ENCODE data around the gene GRIK5. TPM values are rescaled to one million over a fixed set of nuclear protein-coding genes. Genes with fewer than 3 reads are reported as not detected.
A peak's percentile ranks its signal among the peaks of the same experiment; 100 is the strongest.

The GRIK5 gene
- total RNA-seq, 1 donor from 2014 or later = 0.29 TPM

DNA sequence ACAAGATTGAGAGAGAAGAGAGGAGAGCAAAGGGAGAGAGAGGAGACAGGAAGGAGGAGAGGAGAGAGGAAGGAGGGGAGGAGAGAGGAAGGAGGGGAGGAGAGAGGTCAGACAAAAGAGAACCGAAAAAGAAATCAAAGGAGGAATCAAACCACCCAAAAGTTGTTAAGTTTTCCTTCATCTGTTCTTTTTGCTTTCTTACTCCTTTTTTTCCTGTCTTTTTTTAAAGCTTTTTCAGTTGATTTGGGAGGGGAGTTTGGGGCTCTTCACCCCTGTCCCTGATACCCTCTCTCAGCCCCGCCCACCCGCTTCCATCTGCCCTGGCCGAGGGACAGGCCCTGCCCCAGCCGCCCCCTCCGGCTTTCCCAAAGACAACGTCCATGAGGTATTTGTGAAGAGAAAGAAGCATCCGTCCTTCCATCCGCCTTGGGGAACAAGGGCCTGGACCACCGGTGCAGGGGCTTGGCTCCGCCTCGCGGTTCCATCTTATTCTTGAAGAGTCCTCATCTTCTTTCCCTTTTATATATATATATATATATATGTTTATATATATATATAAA, 19.3 kb upstream of the GRIK5 start:
- Histone ChIP-seq H3K27me3 (no peaks in the 10 kb centered on the region), H3K9me3 (no peaks in the 10 kb centered on the region), H3K27ac (peak overlapping the region; percentile 30), H3K36me3 (no peaks in the 10 kb centered on the region), H3K4me3 (no peak overlapping the region), H3K4me1 (peaks cover 16% of the 10 kb centered on the region)
- intact Hi-C loops (cut with DNase I) = no loop called here
- TF ChIP-seq, protein P1, sequence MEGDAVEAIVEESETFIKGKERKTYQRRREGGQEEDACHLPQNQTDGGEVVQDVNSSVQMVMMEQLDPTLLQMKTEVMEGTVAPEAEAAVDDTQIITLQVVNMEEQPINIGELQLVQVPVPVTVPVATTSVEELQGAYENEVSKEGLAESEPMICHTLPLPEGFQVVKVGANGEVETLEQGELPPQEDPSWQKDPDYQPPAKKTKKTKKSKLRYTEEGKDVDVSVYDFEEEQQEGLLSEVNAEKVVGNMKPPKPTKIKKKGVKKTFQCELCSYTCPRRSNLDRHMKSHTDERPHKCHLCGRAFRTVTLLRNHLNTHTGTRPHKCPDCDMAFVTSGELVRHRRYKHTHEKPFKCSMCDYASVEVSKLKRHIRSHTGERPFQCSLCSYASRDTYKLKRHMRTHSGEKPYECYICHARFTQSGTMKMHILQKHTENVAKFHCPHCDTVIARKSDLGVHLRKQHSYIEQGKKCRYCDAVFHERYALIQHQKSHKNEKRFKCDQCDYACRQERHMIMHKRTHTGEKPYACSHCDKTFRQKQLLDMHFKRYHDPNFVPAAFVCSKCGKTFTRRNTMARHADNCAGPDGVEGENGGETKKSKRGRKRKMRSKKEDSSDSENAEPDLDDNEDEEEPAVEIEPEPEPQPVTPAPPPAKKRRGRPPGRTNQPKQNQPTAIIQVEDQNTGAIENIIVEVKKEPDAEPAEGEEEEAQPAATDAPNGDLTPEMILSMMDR (IDR thresholded peaks at IDR 0.05) = no peak
- ATAC-seq (no peak), DNase-seq (no peak)

DNA sequence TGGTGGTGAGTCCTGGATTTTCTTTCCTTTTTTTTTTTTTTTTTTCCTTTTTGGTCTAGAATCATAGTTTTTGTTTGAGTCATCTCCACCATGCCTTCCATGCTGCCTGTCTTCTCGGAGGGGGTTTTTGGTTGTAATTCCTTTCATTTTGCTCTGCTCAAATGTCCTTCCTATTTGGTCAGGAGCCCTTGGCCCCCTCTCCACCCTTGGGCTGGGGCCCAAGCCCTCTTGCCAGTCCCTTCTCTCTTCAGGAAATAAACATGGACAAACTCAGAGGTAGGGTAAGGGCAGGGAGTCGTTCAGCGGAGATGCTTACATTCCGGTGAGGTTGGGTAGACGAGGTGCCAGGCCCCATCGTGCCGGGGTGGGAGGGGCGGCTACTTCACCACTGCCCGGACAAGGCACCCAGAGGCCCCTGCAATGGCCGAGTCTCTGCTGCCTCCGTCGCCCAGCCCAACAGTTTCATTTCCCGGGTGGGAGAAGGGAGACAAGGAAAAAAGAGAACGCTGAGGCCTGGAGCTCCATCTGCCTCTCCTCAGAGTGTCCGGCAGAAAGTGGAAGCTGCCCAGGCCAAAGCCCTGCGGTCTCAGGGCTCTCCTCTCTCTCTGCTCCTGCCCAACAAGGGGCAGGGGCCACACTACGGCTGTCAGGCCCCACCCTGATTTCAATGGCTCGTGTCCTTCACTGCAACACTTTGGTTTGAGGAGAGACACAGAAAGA, 18.6 kb upstream of the GRIK5 start:
- Histone ChIP-seq H3K27ac (peak overlapping the region; percentile 30), H3K4me1 (peaks cover 16% of the 10 kb centered on the region), H3K4me3 (no peak overlapping the region), H3K9me3 (no peaks in the 10 kb centered on the region), H3K27me3 (no peaks in the 10 kb centered on the region), H3K36me3 (no peaks in the 10 kb centered on the region)
- TF ChIP-seq, protein P1 (IDR thresholded peaks at IDR 0.05) = no peak
- ATAC-seq = peak; percentile 40
- DNase-seq = no peak
- intact Hi-C loops (cut with DNase I) = no loop called here

DNA sequence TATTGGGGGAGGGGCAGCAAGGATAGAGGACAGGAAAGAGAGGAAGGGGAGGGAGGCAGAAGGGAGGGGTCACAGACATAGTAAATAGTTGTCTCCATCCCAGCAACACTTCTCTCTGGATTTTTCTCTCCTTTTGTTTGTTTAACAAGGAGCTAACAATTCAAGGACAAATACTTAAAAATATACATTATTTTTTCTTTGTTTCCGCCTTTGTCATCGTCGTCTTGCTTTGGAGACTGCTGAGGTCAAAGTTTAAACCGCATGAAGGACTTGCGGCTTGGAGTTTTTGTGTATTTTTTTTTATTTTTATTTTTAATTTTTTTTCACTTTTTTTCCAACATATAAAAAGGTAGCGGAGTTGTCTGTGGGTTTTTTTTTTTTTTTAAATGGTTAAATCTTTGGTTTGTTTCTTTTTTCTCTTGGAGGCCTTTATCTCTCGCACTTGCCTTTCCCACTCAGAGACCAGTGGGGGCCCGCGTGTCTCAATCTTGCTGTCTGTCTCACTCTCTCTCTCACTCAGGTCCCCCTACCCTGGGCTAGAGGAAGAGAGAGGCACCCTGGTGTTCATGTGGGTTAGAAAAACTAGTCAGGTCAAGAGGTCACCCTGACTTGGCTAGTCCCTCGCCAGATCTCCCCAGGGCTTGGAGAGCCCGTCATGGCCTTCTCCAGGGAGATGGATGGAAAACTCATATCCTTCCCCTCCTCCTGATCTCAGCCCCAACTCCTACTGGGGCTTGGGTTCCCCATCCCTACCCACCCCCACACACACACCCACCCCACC, 17.0 kb upstream of the GRIK5 start:
- TF ChIP-seq, protein P1 (IDR thresholded peaks at IDR 0.05) = no peak
- intact Hi-C loops (cut with DNase I) = no loop called here
- no peaks in the 10 kb centered on the region for H3K36me3 ChIP-seq
- no peak overlapping the region for H3K4me3 ChIP-seq
- H3K27me3 ChIP-seq = no peaks in the 10 kb centered on the region
- no peak for ATAC-seq
- peaks cover 16% of the 10 kb centered on the region for H3K4me1 ChIP-seq
- no peak for DNase-seq
- H3K9me3 ChIP-seq = no peaks in the 10 kb centered on the region
- no peak overlapping the region for H3K27ac ChIP-seq

DNA sequence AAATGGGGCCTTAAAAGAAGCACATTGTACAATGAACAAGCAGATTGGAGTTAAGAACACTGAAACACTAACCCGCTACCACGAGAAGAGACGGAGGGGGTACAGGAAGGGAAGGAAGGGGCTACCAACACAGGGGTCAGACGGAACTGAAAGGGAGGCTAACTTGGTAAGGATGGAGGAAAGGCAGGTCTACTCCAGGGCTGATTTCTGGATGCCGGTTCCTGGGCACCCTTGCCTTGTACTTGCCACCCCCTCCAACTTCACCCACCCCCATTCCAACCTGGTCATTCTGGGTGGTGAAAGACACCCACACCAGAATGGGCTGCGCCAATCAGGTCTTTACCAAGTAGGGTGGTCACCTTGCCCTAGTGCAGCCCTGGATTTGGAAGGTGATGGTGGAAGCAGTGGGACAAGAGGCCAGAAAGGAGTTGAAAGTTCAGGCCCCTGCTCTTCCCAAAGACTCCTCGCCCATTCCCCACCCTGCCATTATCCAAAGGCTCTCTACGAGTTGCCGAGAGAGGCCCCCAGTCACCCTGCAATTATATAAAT, 16.3 kb upstream of the GRIK5 start:
- ATAC-seq (no peak), DNase-seq (no peak)
- intact Hi-C loops (cut with DNase I) = no loop called here
- peaks cover 13% of the 10 kb centered on the region for H3K4me1 ChIP-seq
- no peaks in the 10 kb centered on the region for H3K9me3 ChIP-seq
- no peak overlapping the region for H3K27ac ChIP-seq
- H3K4me3 ChIP-seq = no peak overlapping the region
- no peaks in the 10 kb centered on the region for H3K27me3 ChIP-seq
- peaks cover 7% of the 10 kb centered on the region for H3K36me3 ChIP-seq
- TF ChIP-seq, protein P1 (IDR thresholded peaks at IDR 0.05) = no peak

DNA sequence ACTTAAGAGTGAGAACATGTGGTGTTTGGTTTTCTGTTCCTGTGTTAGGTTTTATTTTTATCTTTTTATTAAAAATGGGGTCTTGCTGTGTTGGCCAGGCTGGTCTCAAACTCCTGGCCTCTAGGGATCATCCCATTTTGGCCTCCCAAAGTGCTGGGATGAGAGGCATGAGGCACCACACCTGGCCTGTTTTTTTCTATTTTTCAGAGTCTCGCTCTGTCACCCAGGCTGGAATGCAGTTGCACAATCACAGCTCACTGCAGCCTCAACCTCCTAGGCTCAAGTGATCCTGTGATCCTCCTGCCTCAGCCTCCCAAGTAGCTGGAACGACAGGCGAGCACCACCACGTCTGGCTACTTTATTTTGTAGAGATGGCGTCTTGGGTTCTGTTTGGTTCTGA, 13.5 kb upstream of the GRIK5 start:
- Histone ChIP-seq H3K4me3 (no peak overlapping the region), H3K36me3 (peaks cover 34% of the 10 kb centered on the region), H3K9me3 (no peaks in the 10 kb centered on the region), H3K4me1 (peaks cover 1% of the 10 kb centered on the region), H3K27ac (no peak overlapping the region), H3K27me3 (no peaks in the 10 kb centered on the region)
- DNase-seq (no peak), ATAC-seq (no peak)
- intact Hi-C loops (cut with DNase I) = no loop called here
- TF ChIP-seq, protein P1 (IDR thresholded peaks at IDR 0.05) = no peak
